ENCODE results near the gene GIGYF2. TPM values are rescaled to one million over a fixed set of nuclear protein-coding genes. Genes with fewer than 3 reads are reported as not detected.

GIGYF2 gene
- total and polyA plus RNA-seq, 8 donors = 7.1 to 158 (median 75.0) TPM

DNA sequence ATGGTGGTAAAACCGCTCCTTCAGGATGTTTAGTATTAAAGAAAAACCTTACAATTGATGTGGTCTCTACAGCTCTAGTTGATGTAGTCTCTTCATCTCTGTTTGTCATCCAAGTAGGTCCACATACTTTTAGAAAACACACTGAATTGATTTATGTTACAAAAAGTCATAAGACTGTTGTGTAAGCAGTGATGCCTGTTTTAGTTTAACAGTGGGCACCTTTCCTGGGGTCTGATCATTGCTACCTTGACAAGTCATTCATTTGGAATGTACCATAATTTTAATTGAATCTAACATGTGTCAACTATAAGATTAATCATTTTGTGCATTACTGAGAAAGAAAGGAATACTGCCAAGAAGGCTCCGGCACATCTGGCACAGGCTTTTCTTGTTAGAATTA lies 34.3 kb downstream of the GIGYF2 start:
- 75 to 88% (median 79%) methylated on average over 2 of the region's 2 CpGs for WGBS, 5 donors
- intact Hi-C loops (cut with DNase I; ENCODE audit: low total_unique reads) = no loop called here
- Histone ChIP-seq H3K4me3 (no peak overlapping the region), H3K27me3 (no peaks in the 10 kb centered on the region), H3K4me1 (peaks cover 0 to 14% (median 6%) of the 10 kb centered on the region in 4 donors), H3K27ac (no peak overlapping the region), H3K36me3 (peaks cover 11 to 66% (median 59%) of the 10 kb centered on the region in 4 donors), H3K9me3 (no peaks in the 10 kb centered on the region)
- no peak for TF ChIP-seq POLR2AphosphoS5 (IDR thresholded peaks at IDR 0.05)
- TF ChIP-seq CTCF (IDR thresholded peaks at IDR 0.05) = no peak
- no peak for TF ChIP-seq EP300 (IDR thresholded peaks at IDR 0.05)
- no peak for TF ChIP-seq POLR2A (IDR thresholded peaks at IDR 0.05)
- no peak for DNase-seq

DNA sequence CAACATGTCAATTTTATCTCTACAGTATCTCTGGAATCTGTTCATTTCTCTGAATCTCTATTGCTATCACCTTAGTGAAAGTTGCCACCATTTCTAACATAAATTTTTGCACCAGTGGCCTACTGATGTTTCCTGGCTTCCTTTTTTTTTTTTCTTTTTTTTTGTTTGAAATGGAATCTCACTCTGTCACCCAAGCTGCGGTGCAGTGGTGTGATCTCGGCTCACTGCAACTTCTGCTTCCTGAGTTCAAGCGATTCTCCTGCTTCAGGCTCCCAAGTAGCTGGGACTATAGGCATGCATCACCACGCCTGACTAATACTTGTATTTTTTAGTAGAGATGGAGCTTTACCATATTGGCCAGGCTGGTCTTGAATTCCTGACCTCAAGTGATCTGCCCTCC lies 44.2 kb downstream of the GIGYF2 start:
- peaks cover 10 to 33% (median 28%) of the 10 kb centered on the region in 4 donors for H3K36me3 ChIP-seq
- DNase-seq = no peak
- H3K27me3 ChIP-seq = no peaks in the 10 kb centered on the region
- H3K9me3 ChIP-seq = no peaks in the 10 kb centered on the region
- H3K4me3 ChIP-seq = no peak overlapping the region
- TF ChIP-seq EP300 (IDR thresholded peaks at IDR 0.05) = no peak
- TF ChIP-seq CTCF (IDR thresholded peaks at IDR 0.05) = no peak
- no peak for TF ChIP-seq POLR2A (IDR thresholded peaks at IDR 0.05)
- no peak for TF ChIP-seq POLR2AphosphoS5 (IDR thresholded peaks at IDR 0.05)
- 77 to 87% (median 86%) methylated on average over 4 of the region's 4 CpGs for WGBS, 5 donors
- intact Hi-C loops (cut with DNase I; ENCODE audit: low total_unique reads) = no loop called here
- no peak overlapping the region for H3K27ac ChIP-seq
- peaks cover 0 to 48% (median 15%) of the 10 kb centered on the region in 4 donors for H3K4me1 ChIP-seq

DNA sequence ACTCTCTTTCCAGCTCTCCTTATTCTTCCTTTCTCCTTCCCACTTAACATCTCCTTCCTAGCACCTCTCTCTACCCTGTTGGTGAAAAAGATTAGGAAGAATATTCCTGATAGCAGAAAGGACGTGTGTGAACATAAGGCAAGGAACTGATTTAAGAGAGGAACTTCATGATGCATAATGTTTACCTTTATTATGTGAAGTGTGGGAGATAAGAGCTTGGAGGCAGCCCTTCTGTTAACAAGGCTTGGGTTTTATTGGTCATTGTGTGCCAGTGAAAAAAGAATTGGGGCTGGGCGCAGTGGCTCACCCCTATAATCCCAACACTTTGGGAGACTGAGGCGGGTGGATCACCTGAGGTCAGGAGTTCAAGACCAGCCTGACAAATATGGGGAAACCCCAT lies 44.8 kb downstream of the GIGYF2 start:
- H3K4me1 ChIP-seq = peaks cover 0 to 54% (median 15%) of the 10 kb centered on the region in 4 donors
- no peak overlapping the region for H3K27ac ChIP-seq
- TF ChIP-seq EP300 (IDR thresholded peaks at IDR 0.05) = no peak
- peak in 1 of 3 donors; percentile 40 for TF ChIP-seq POLR2AphosphoS5 (IDR thresholded peaks at IDR 0.05)
- no peaks in the 10 kb centered on the region for H3K9me3 ChIP-seq
- peaks cover 10 to 26% (median 23%) of the 10 kb centered on the region in 4 donors for H3K36me3 ChIP-seq
- 44 to 84% (median 58%) methylated on average over 3 of the region's 3 CpGs for WGBS, 5 donors
- no peaks in the 10 kb centered on the region for H3K27me3 ChIP-seq
- no peak overlapping the region for H3K4me3 ChIP-seq
- DNase-seq = peak in 1 of 2 donors; percentile 9
- intact Hi-C loops (cut with DNase I; ENCODE audit: low total_unique reads) = no loop called here

- no peak for TF ChIP-seq POLR2A (IDR thresholded peaks at IDR 0.05)
- TF ChIP-seq POLR2AphosphoS5 (IDR thresholded peaks at IDR 0.05) = peak in 1 of 3 donors; percentile 14
- Histone ChIP-seq H3K9me3 (no peaks in the 10 kb centered on the region), H3K27ac (peak overlapping the region in 2 of 5 donors; percentile 44 to 56), H3K4me3 (no peak overlapping the region), H3K27me3 (no peaks in the 10 kb centered on the region), H3K4me1 (peaks cover 0 to 54% (median 15%) of the 10 kb centered on the region in 4 donors), H3K36me3 (peaks cover 24 to 38% (median 28%) of the 10 kb centered on the region in 4 donors)
- intact Hi-C loops (cut with DNase I; ENCODE audit: low total_unique reads) = no loop called here
- peak in 1 of 2 donors; percentile 64 for DNase-seq
- WGBS, 5 donors = 23 to 66% (median 49%) methylated on average over 1 of the region's 1 CpG
Measured at GRCh38 chr2:232744963-232745362, 47.8 kb downstream of the GIGYF2 start.

- intact Hi-C loops (cut with DNase I; ENCODE audit: low total_unique reads) = no loop called here
- Histone ChIP-seq H3K9me3 (no peaks in the 10 kb centered on the region), H3K4me1 (peaks cover 0 to 35% (median 2%) of the 10 kb centered on the region in 4 donors), H3K4me3 (no peak overlapping the region), H3K27me3 (no peaks in the 10 kb centered on the region), H3K36me3 (peaks cover 40 to 64% (median 58%) of the 10 kb centered on the region in 4 donors), H3K27ac (no peak overlapping the region)
- TF ChIP-seq POLR2AphosphoS5 (IDR thresholded peaks at IDR 0.05) = no peak
- no peak for TF ChIP-seq EP300 (IDR thresholded peaks at IDR 0.05)
- TF ChIP-seq CTCF (IDR thresholded peaks at IDR 0.05) = no peak
- TF ChIP-seq POLR2A (IDR thresholded peaks at IDR 0.05) = no peak
- no peak for DNase-seq
- 91 to 96% (median 94%) methylated on average over 3 of the region's 3 CpGs for WGBS, 5 donors
Measured at GRCh38 chr2:232748038-232748437, 50.9 kb downstream of the GIGYF2 start.
